ENCODE measurements around the gene LAMC3. TPM values are rescaled to one million over a fixed set of nuclear protein-coding genes. Genes with fewer than 3 reads are reported as not detected.

The LAMC3 gene
- polyA plus RNA-seq, 1 of the 3 experiments (the other 2 are of a cell fraction) = 0.07 TPM

GRCh38 chr9:131039129-131039954, 30.4 kb downstream of the LAMC3 start:
- Histone ChIP-seq H3K9ac (no peak overlapping the region), H3K9me3 (no peaks in the 10 kb centered on the region), H3K4me3 (ENCODE audit: low read depth in 2 of 2, low read length in 1 of 2) (no peak overlapping the region), H3F3A (replicated peaks; ENCODE audit: insufficient read depth) (no peaks in the 10 kb centered on the region), H3K4me1 (ENCODE audit: control insufficient read depth in 1 of 2, insufficient read depth in 2 of 2, low read depth in 1 of 2, low read length in 1 of 2) (peaks cover 0 to 18% of the 10 kb centered on the region in 2 experiments; a peak in 1 of 4 replicates), H3K9me2 (no peaks in the 10 kb centered on the region), H3K4me2 (no peak overlapping the region), H3K79me2 (ENCODE audit: insufficient read depth) (no peaks in the 10 kb centered on the region), H3K27me3 (ENCODE audit: insufficient read depth) (no peaks in the 10 kb centered on the region), H4K20me1 (ENCODE audit: insufficient read depth) (no peaks in the 10 kb centered on the region), H2AFZ (ENCODE audit: low read depth) (no peak overlapping the region), H3K36me3 (replicated peaks in 1 of 2; ENCODE audit: control insufficient read depth in 1 of 2, insufficient read depth in 2 of 2, low read length in 1 of 2) (no peaks in the 10 kb centered on the region), H3K27ac (ENCODE audit: low read depth in 2 of 2, low read length in 1 of 2) (no peak overlapping the region)
- 50% methylated on average over 12 of the region's 18 CpGs for WGBS (ENCODE audit: low lambda C conversion rate)
- CTCF ChIA-PET = interaction anchor here (0.8 to 4.4 kb wide), 6 partner anchors 7 to 162 kb away, joined by 3 to 39 read pairs (median 4); no protein-coding TSS in a partner anchor
- POLR2A ChIA-PET = no interaction called here
- no peak for DNase-seq
- no peak for TF ChIP-seq MXI1 (IDR thresholded peaks at IDR 0.05; ENCODE audit: low read depth, low read length)
- no peak for TF ChIP-seq TAF1 (IDR thresholded peaks at IDR 0.05; ENCODE audit: borderline replicate concordance, low read depth, low read length)

- H3K4me2 ChIP-seq = no peak overlapping the region
- H3K9me2 ChIP-seq = no peaks in the 10 kb centered on the region
- H3K4me3 ChIP-seq (ENCODE audit: low read depth in 2 of 2, low read length in 1 of 2) = no peak overlapping the region
- no peak overlapping the region for H3K27ac ChIP-seq (ENCODE audit: low read depth in 2 of 2, low read length in 1 of 2)
- H3K9me3 ChIP-seq = no peaks in the 10 kb centered on the region
- CTCF ChIA-PET = interaction anchor here (1.0 to 2.1 kb wide), 4 partner anchors 13 to 172 kb away, joined by 3 to 6 read pairs (median 4); no protein-coding TSS in a partner anchor
- peaks cover 0 to 3% of the 10 kb centered on the region in 2 experiments; a peak in 1 of 4 replicates for H3K4me1 ChIP-seq (ENCODE audit: control insufficient read depth in 1 of 2, insufficient read depth in 2 of 2, low read depth in 1 of 2, low read length in 1 of 2)
- POLR2A ChIA-PET = no interaction called here
- H3K9ac ChIP-seq = no peak overlapping the region
- no peaks in the 10 kb centered on the region for H4K20me1 ChIP-seq (ENCODE audit: insufficient read depth)
- no peak overlapping the region for H2AFZ ChIP-seq (ENCODE audit: low read depth)
- no peak for DNase-seq
- no peaks in the 10 kb centered on the region for H3K27me3 ChIP-seq (ENCODE audit: insufficient read depth)
- no peaks in the 10 kb centered on the region for H3K79me2 ChIP-seq (ENCODE audit: insufficient read depth)
- H3K36me3 ChIP-seq (replicated peaks in 1 of 2; ENCODE audit: control insufficient read depth in 1 of 2, insufficient read depth in 2 of 2, low read length in 1 of 2) = no peaks in the 10 kb centered on the region
- no peaks in the 10 kb centered on the region for H3F3A ChIP-seq (replicated peaks; ENCODE audit: insufficient read depth)
- no peak for TF ChIP-seq USF2 (IDR thresholded peaks at IDR 0.05; ENCODE audit: borderline replicate concordance, low read depth, low read length)
- no peak for TF ChIP-seq FOXM1 (IDR thresholded peaks at IDR 0.05; ENCODE audit: low read depth)
- no peak for TF ChIP-seq RFX5 (IDR thresholded peaks at IDR 0.05; ENCODE audit: low read length)
- no peak for TF ChIP-seq MAX (IDR thresholded peaks at IDR 0.05; ENCODE audit: low read depth)
- no peak for TF ChIP-seq GABPA (IDR thresholded peaks at IDR 0.05; ENCODE audit: low read depth)
- TF ChIP-seq RXRA (IDR thresholded peaks at IDR 0.05; ENCODE audit: borderline replicate concordance, low read depth) = no peak
- TF ChIP-seq NRF1 (IDR thresholded peaks at IDR 0.05; ENCODE audit: low read depth, low read length) = no peak
- TF ChIP-seq POLR2AphosphoS5 (IDR thresholded peaks at IDR 0.05; ENCODE audit: low read depth, low read length) = no peak
- TF ChIP-seq FOSL2 (IDR thresholded peaks at IDR 0.05; ENCODE audit: borderline replicate concordance, low read depth) = no peak
- TF ChIP-seq TAF1 (IDR thresholded peaks at IDR 0.05; ENCODE audit: borderline replicate concordance, low read depth, low read length) = no peak
- TF ChIP-seq PBX3 (IDR thresholded peaks at IDR 0.05) = no peak
- TF ChIP-seq ZBTB33 (IDR thresholded peaks at IDR 0.05; ENCODE audit: borderline replicate concordance, low read depth) = no peak
- TF ChIP-seq FOXJ3 (CRISPR knock-in tag; IDR thresholded peaks at IDR 0.05) = no peak
- no peak for TF ChIP-seq TCF12 (IDR thresholded peaks at IDR 0.05)
- TF ChIP-seq REST (IDR thresholded peaks at IDR 0.05; ENCODE audit: low read depth, low read length) = no peak
- TF ChIP-seq GATA2 (CRISPR knock-in tag; IDR thresholded peaks at IDR 0.05) = no peak
- TF ChIP-seq EP300 (IDR thresholded peaks at IDR 0.05; ENCODE audit: borderline replicate concordance in 1 of 2, low read depth in 1 of 2, low read length in 1 of 2) = no peak
- no peak for TF ChIP-seq NFIC (IDR thresholded peaks at IDR 0.05; ENCODE audit: borderline replicate concordance)
These were observed 33.7 kb downstream of the LAMC3 start for GRCh38 chr9:131042666-131043065.

Measured in SK-N-SH (cell line).